K562 (cell line): ENCODE measurements around the gene PDIA4.
"Not testable (repeated sequence)": the region's sequence is repeated elsewhere in the genome, so short reads cannot be mapped to it uniquely, and the experiment has no call there.

ENCODE experiments used
- BDP1 ChIP-seq: IDR thresholded peaks from 3 replicates; pipeline ENCODE4 v1.6.1; 2011; ENCODE audit not compliant: insufficient read length, insufficient read depth
- CHD1 ChIP-seq: fragments of 200-600 bp; sonication (generic); IDR thresholded peaks from one replicate; pipeline ENCODE4 v1.6.1; 2012; ENCODE audit warnings: mild to moderate bottlenecking, moderate library complexity, low read length, inconsistent platforms
- CTCF ChIP-seq, 3 experiments: IDR thresholded peaks in 2 of 3; conservative IDR thresholded peaks in 1 of 3; 2 replicates each; pipeline ENCODE4 v1.5.1; 2011 to 2012; ENCODE audit warnings: low read length in 3 of 3, mild to moderate bottlenecking in 3 of 3, control low read depth in 2 of 3, improper control_type of control experiment in 1 of 3, inconsistent platforms in 1 of 3, low read depth in 1 of 3, mixed read lengths in 1 of 3, moderate library complexity in 1 of 3; ENCODE audit not compliant: insufficient read depth in 2 of 3
- E4F1 ChIP-seq: fragments of 250-450 bp; sonication (Bioruptor Pico); IDR thresholded peaks from 2 replicates; pipeline ENCODE4 v1.5.0; 2021; ENCODE audit warnings: mild to moderate bottlenecking, borderline replicate concordance
- PKNOX1 ChIP-seq: fragments of 450-650 bp; IDR thresholded peaks from 2 replicates; pipeline ENCODE4 v1.6.1; 2016
- RERE ChIP-seq: sonication (generic); formaldehyde crosslinking; IDR thresholded peaks from 2 replicates; pipeline ENCODE4 v1.8.0; 2023; ENCODE audit warnings: missing genetic modification reagents, mild to moderate bottlenecking, borderline replicate concordance
- SIN3A ChIP-seq, 2 experiments: fragments of 150-350 bp in 1 of 2; IDR thresholded peaks; 2 replicates each; pipeline ENCODE4 v1.6.1; 2011 to 2016; ENCODE audit warnings: borderline replicate concordance in 2 of 2, low read depth in 2 of 2, low read length in 2 of 2, mild to moderate bottlenecking in 2 of 2, moderate library complexity in 2 of 2; ENCODE audit not compliant: control insufficient read depth in 1 of 2
- STAT5A ChIP-seq: IDR thresholded peaks from 2 replicates; pipeline ENCODE4 v1.6.1; 2012; ENCODE audit warnings: low read length, inconsistent platforms, borderline replicate concordance
- TEAD2 ChIP-seq: fragments of 450-650 bp; IDR thresholded peaks from 2 replicates; pipeline ENCODE4 v1.6.1; 2016; ENCODE audit warnings: missing genetic modification characterization, control low read depth, missing compliant biosample characterization
- ZNF224 ChIP-seq: sonication (generic); formaldehyde crosslinking; IDR thresholded peaks from 2 replicates; pipeline ENCODE4 v1.8.0; 2022; ENCODE audit warnings: mild to moderate bottlenecking, missing genetic modification reagents

GRCh38 chr7:149038641-149039040 is 10.3 kb upstream of the PDIA4 start:
- not testable (repeated sequence) for TF ChIP-seq SIN3A (IDR thresholded peaks at IDR 0.05; ENCODE audit: borderline replicate concordance in 2 of 2, control insufficient read depth in 1 of 2, low read depth in 2 of 2, low read length in 2 of 2); E4F1 (CRISPR knock-in tag); STAT5A; ZNF224 (CRISPR knock-in tag); TEAD2; RERE (CRISPR knock-in tag); CTCF (IDR thresholded peaks at IDR 0.05 in 2 of 3, conservative IDR thresholded peaks at IDR 0.05 in 1 of 3; ENCODE audit: insufficient read depth in 2 of 3, low read depth in 1 of 3, low read length in 3 of 3); CHD1; PKNOX1; BDP1
